ENCODE data around the gene DGKG.

Gene DGKG

DNA sequence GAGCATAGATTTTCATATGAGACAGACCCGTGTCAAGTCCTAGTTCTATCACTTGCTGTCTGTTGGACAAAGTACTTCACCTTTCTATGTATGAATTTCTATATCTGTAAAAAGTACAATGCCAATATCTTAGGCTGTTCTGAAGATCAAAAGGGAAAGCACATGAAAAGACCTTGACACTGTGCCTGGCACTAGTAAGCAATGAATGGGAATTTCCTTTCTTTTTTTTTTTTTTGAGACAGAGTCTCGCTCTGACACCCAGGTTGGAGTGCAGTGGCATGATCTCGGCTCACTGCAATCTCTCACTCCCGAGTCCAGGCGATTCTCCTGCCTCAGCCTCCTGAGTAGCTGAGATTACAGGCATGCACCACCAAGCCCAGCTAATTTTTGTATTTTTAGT, 217.8 kb downstream of the DGKG start:
- Histone ChIP-seq H3K79me2 (ENCODE audit: control insufficient read depth, low read length) (no peaks in the 10 kb centered on the region), H3K27ac (ENCODE audit: low read depth, low read length) (no peak overlapping the region), H3K27me3 (ENCODE audit: control insufficient read depth, low read length) (peaks cover 15% of the 10 kb centered on the region), H3K9me3 (ENCODE audit: control insufficient read depth, insufficient read depth, low read length) (no peaks in the 10 kb centered on the region), H4K20me1 (ENCODE audit: control insufficient read depth, insufficient read depth, low read depth, low read length) (no peaks in the 10 kb centered on the region), H3K9me2 (replicated peaks; ENCODE audit: control insufficient read depth, low read length) (no peaks in the 10 kb centered on the region), H3K4me1 (ENCODE audit: control insufficient read depth, low read length) (peaks cover 3% of the 10 kb centered on the region; the same call in 1 of the 2 replicates), H3F3A (ENCODE audit: control insufficient read depth, insufficient read depth) (no peaks in the 10 kb centered on the region), H3K36me3 (ENCODE audit: control insufficient read depth, low read length) (no peaks in the 10 kb centered on the region), H3K4me3 (ENCODE audit: low read length) (no peak overlapping the region), H3K4me2 (ENCODE audit: low read length) (no peak overlapping the region)
- TF ChIP-seq EZH2phosphoT487 (IDR thresholded peaks at IDR 0.05; ENCODE audit: borderline replicate concordance, low read length) = no peak
- TF ChIP-seq, protein P1, sequence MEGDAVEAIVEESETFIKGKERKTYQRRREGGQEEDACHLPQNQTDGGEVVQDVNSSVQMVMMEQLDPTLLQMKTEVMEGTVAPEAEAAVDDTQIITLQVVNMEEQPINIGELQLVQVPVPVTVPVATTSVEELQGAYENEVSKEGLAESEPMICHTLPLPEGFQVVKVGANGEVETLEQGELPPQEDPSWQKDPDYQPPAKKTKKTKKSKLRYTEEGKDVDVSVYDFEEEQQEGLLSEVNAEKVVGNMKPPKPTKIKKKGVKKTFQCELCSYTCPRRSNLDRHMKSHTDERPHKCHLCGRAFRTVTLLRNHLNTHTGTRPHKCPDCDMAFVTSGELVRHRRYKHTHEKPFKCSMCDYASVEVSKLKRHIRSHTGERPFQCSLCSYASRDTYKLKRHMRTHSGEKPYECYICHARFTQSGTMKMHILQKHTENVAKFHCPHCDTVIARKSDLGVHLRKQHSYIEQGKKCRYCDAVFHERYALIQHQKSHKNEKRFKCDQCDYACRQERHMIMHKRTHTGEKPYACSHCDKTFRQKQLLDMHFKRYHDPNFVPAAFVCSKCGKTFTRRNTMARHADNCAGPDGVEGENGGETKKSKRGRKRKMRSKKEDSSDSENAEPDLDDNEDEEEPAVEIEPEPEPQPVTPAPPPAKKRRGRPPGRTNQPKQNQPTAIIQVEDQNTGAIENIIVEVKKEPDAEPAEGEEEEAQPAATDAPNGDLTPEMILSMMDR (IDR thresholded peaks at IDR 0.05; ENCODE audit: low read depth, low read length, poor library complexity, severe bottlenecking) = no peak

DNA sequence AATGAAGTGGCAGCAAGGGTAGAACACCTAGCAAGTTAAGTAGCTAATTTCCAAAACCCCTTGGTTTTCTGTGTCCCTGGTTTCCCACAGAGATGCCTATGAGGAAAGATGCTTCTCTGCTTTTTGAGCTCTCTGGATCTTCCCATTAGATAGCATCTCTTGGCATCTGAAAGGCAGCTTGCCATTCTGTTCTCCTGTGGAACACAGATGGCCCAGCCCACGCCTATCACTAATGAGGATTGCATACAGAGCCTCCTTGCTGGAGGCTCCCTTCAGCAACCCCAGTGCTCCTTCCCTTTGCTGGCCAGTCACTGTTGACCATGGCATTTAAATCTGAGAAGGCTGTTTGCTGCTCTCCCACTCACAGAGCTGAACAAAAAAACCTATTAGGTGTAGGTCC, 218.8 kb downstream of the DGKG start:
- Histone ChIP-seq H3K79me2 (ENCODE audit: control insufficient read depth, low read length) (no peaks in the 10 kb centered on the region), H3K4me2 (ENCODE audit: low read length) (no peak overlapping the region), H3K4me1 (ENCODE audit: control insufficient read depth, low read length) (peaks cover 3% of the 10 kb centered on the region; the same call in 1 of the 2 replicates), H3K9me3 (ENCODE audit: control insufficient read depth, insufficient read depth, low read length) (no peaks in the 10 kb centered on the region), H3K9me2 (replicated peaks; ENCODE audit: control insufficient read depth, low read length) (no peaks in the 10 kb centered on the region), H3K36me3 (ENCODE audit: control insufficient read depth, low read length) (no peaks in the 10 kb centered on the region), H4K20me1 (ENCODE audit: control insufficient read depth, insufficient read depth, low read depth, low read length) (no peaks in the 10 kb centered on the region), H3K4me3 (ENCODE audit: low read length) (no peak overlapping the region), H3F3A (ENCODE audit: control insufficient read depth, insufficient read depth) (no peaks in the 10 kb centered on the region), H3K27me3 (ENCODE audit: control insufficient read depth, low read length) (peaks cover 15% of the 10 kb centered on the region), H3K27ac (ENCODE audit: low read depth, low read length) (no peak overlapping the region)
- TF ChIP-seq EZH2phosphoT487 (IDR thresholded peaks at IDR 0.05; ENCODE audit: borderline replicate concordance, low read length) = no peak
- TF ChIP-seq, protein P1 (IDR thresholded peaks at IDR 0.05; ENCODE audit: low read depth, low read length, poor library complexity, severe bottlenecking) = no peak

DNA sequence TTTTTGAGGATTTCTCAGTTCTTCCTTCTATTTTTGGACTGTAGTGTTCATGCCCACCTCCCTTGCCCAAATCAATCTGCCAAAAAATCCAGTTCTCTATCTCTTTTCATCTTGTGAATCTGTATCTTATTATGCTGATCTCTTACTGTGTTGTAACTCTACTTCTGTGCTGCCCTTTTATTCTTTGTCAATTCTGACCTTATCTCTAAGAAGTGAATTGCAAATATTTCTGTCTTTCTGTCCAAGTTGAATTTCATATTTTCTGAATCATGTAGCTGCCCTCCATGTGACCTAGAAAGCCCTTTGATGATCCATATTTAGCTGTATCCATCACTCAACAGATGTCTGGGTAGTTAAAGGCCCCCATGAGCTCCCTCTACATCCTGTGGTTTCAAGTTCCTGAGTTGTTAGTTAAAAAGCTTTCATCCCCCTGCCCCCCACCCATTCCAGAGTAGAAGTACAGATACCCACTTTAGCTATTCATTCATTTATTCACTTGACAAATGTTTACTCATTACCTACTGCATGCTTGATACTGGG, 219.6 kb downstream of the DGKG start:
- no peaks in the 10 kb centered on the region for H3F3A ChIP-seq (ENCODE audit: control insufficient read depth, insufficient read depth)
- no peak overlapping the region for H3K27ac ChIP-seq (ENCODE audit: low read depth, low read length)
- no peak overlapping the region for H3K4me2 ChIP-seq (ENCODE audit: low read length)
- H3K79me2 ChIP-seq (ENCODE audit: control insufficient read depth, low read length) = no peaks in the 10 kb centered on the region
- no peaks in the 10 kb centered on the region for H3K9me2 ChIP-seq (replicated peaks; ENCODE audit: control insufficient read depth, low read length)
- H3K27me3 ChIP-seq (ENCODE audit: control insufficient read depth, low read length) = peaks cover 15% of the 10 kb centered on the region
- H3K4me1 ChIP-seq (ENCODE audit: control insufficient read depth, low read length) = peaks cover 3% of the 10 kb centered on the region; the same call in 1 of the 2 replicates
- no peaks in the 10 kb centered on the region for H3K9me3 ChIP-seq (ENCODE audit: control insufficient read depth, insufficient read depth, low read length)
- no peak for TF ChIP-seq EZH2phosphoT487 (IDR thresholded peaks at IDR 0.05; ENCODE audit: borderline replicate concordance, low read length)
- TF ChIP-seq, protein P1 (IDR thresholded peaks at IDR 0.05; ENCODE audit: low read depth, low read length, poor library complexity, severe bottlenecking) = no peak
- H3K36me3 ChIP-seq (ENCODE audit: control insufficient read depth, low read length) = no peaks in the 10 kb centered on the region
- H3K4me3 ChIP-seq (ENCODE audit: low read length) = no peak overlapping the region
- no peaks in the 10 kb centered on the region for H4K20me1 ChIP-seq (ENCODE audit: control insufficient read depth, insufficient read depth, low read depth, low read length)
